ENCODE results near the gene HUNK.

Gene HUNK

DNA sequence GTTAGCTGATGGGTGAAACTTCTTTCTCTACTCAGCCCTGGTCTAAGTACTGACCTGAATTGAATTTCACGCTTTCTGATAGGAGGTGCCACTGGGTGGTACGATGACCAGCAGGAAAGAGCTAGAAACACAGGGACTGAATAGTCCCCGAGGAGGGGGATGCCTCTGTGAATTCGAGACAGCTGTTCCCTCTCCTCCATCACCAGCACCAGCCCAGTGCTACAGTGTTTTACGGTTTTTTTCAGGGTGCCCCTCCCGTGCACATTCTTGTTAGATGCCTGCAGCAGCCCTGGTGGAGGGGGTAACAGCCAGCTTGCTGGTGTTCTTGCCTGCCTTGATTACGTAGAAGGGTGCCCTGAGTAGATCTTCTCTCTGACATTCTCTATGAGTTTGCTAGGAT is 7.1 kb downstream of the HUNK start:
- TF ChIP-seq, protein P1, sequence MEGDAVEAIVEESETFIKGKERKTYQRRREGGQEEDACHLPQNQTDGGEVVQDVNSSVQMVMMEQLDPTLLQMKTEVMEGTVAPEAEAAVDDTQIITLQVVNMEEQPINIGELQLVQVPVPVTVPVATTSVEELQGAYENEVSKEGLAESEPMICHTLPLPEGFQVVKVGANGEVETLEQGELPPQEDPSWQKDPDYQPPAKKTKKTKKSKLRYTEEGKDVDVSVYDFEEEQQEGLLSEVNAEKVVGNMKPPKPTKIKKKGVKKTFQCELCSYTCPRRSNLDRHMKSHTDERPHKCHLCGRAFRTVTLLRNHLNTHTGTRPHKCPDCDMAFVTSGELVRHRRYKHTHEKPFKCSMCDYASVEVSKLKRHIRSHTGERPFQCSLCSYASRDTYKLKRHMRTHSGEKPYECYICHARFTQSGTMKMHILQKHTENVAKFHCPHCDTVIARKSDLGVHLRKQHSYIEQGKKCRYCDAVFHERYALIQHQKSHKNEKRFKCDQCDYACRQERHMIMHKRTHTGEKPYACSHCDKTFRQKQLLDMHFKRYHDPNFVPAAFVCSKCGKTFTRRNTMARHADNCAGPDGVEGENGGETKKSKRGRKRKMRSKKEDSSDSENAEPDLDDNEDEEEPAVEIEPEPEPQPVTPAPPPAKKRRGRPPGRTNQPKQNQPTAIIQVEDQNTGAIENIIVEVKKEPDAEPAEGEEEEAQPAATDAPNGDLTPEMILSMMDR (conservative IDR thresholded peaks at IDR 0.05; ENCODE audit: low read depth), result no peak
- POLR2A ChIA-PET (ENCODE audit: low non-redundant PET), result no interaction called here
- no peak overlapping the region for H3K27ac ChIP-seq
- CTCF ChIA-PET, result interaction anchor here (0.7 kb wide), 1 partner anchor 335 kb away, joined by 5 read pairs; no protein-coding TSS in a partner anchor
- no peak for DNase-seq (ENCODE audit: low spot score)

- H3K27ac ChIP-seq, result no peak overlapping the region
- TF ChIP-seq, protein P1 (conservative IDR thresholded peaks at IDR 0.05; ENCODE audit: low read depth), result no peak
- ChIA-PET CTCF (interaction anchor here (0.6 kb wide), 1 partner anchor 101 kb away, joined by 3 read pairs; no protein-coding TSS in a partner anchor), POLR2A (ENCODE audit: low non-redundant PET) (no interaction called here)
- DNase-seq (ENCODE audit: low spot score), result no peak
Observed at GRCh38 chr21:31880816-31881215, 8.0 kb downstream of the HUNK start.

GRCh38 chr21:31882711-31883110 is 9.9 kb downstream of the HUNK start:
- ChIA-PET POLR2A (ENCODE audit: low non-redundant PET) (no interaction called here), CTCF (no interaction called here)
- no peak for DNase-seq (ENCODE audit: low spot score)
- TF ChIP-seq, protein P1 (conservative IDR thresholded peaks at IDR 0.05; ENCODE audit: low read depth), result no peak
- H3K27ac ChIP-seq, result no peak overlapping the region

DNA sequence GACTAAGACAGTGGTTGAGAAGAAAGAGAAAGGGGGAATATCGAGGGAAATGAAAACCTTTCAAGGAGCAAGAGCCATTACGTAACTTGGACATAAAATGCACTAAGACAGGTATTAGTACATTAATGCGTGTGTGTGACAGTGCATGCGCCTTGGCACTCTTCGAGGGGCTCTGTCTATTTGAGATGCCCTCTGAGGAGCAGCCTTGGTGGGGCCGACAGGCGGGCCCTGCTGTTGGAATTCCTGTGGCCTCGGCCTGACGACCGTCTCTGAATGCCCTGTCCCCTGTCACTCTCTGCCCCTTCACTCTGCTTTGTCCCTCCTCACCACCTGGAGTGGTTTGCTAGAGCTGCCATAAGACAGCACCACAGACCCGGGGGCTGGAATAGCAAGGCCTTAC is 12.3 kb downstream of the HUNK start:
- POLR2A ChIA-PET (ENCODE audit: low non-redundant PET), result no interaction called here
- H3K27ac ChIP-seq, result no peak overlapping the region
- TF ChIP-seq, protein P1 (conservative IDR thresholded peaks at IDR 0.05; ENCODE audit: low read depth), result no peak
- DNase-seq (ENCODE audit: low spot score), result no peak
- CTCF ChIA-PET, result no interaction called here

GRCh38 chr21:31886915-31887314 is 14.1 kb downstream of the HUNK start:
- CTCF ChIA-PET, result no interaction called here
- TF ChIP-seq, protein P1 (conservative IDR thresholded peaks at IDR 0.05; ENCODE audit: low read depth), result no peak
- no peak overlapping the region for H3K27ac ChIP-seq
- DNase-seq (ENCODE audit: low spot score), result no peak
- POLR2A ChIA-PET (ENCODE audit: low non-redundant PET), result no interaction called here

GRCh38 chr21:31887391-31887841 is 14.6 kb downstream of the HUNK start:
- DNase-seq (ENCODE audit: low spot score), result no peak
- POLR2A ChIA-PET (ENCODE audit: low non-redundant PET), result no interaction called here
- no peak overlapping the region for H3K27ac ChIP-seq
- CTCF ChIA-PET, result no interaction called here
- TF ChIP-seq, protein P1 (conservative IDR thresholded peaks at IDR 0.05; ENCODE audit: low read depth), result no peak

Data from RWPE1 (cell line).